ENCODE measurements around the gene NOSIP. TPM values are rescaled to one million over a fixed set of nuclear protein-coding genes. Genes with fewer than 3 reads are reported as not detected.

The NOSIP gene
- total RNA-seq, 1 experiment from 2014 or later, result 66.1 TPM

GRCh38 chr19:49583239-49583638 lies 2.9 kb upstream of the NOSIP start:
- no peak for ATAC-seq

GRCh38 chr19:49581007-49581508 lies 702 bp upstream of the NOSIP start, which contains the start of gene PRRG2:
TSS of gene PRRG2 (plus strand) at chr19:49581316. CDS start at chr19:49583220, 1,904 bp downstream.
- Histone ChIP-seq H3K4me3 (ENCODE audit: low read depth in 2 of 2, low read length in 2 of 2) (peak within 1 kb of the TSS; percentile 83 to 95), H3K27me3 (ENCODE audit: control insufficient read depth, insufficient read depth, low read length) (no peaks in the 10 kb centered on the region), H3K36me3 (ENCODE audit: control insufficient read depth, insufficient read depth, low read length) (peaks cover 7% of the 10 kb centered on the region), H3K9me3 (ENCODE audit: control insufficient read depth, insufficient read depth, low read depth, low read length) (no peaks in the 10 kb centered on the region), H3K27ac (ENCODE audit: low read length) (peak within 1 kb of the TSS; percentile 87), H3K4me1 (ENCODE audit: control insufficient read depth, insufficient read depth, low read length) (peaks cover 5% of the 10 kb centered on the region; the same call in 1 of the 2 replicates)
- in situ Hi-C loops (cut with HindIII; ENCODE audit: low pct_unique_long_range_greater_than_20kb, low sequenced_read_pairs), result no loop called here
- intact Hi-C loops (cut with micrococcal nuclease; ENCODE audit: unreplicated experiment), result no loop called here
- POLR2A ChIA-PET, result interaction anchor here (0.6 to 0.8 kb wide), 2 partner anchors 59 to 130 kb away, joined by 3 read pairs; no protein-coding TSS in a partner anchor
- no TSS peak for BruUV-seq (replicated peaks)
- DNase-seq (ENCODE audit: low read depth, low spot score) (no peak), ATAC-seq (no peak)
- TF ChIP-seq REST (IDR thresholded peaks at IDR 0.05; ENCODE audit: insufficient read depth in 1 of 2, low read depth in 2 of 2, low read length in 1 of 2) (no peak), CTCF (IDR thresholded peaks at IDR 0.05) (no peak), SIN3A (IDR thresholded peaks at IDR 0.05; ENCODE audit: borderline replicate concordance, insufficient read depth, low read depth, low read length) (no peak), TCF7L2 (IDR thresholded peaks at IDR 0.05; ENCODE audit: low read depth, low read length) (no peak), POLR2AphosphoS5 (IDR thresholded peaks at IDR 0.05; ENCODE audit: low read depth, low read length) (no peak)
- CTCF ChIA-PET, result interaction anchor here (0.7 kb wide), 1 partner anchor 95 kb away, joined by 3 read pairs; no protein-coding TSS in a partner anchor

More at GRCh38 chr19:49583239-49583638, 2.9 kb upstream of the NOSIP start:
- Histone ChIP-seq H3K4me3 (ENCODE audit: low read depth in 2 of 2, low read length in 2 of 2) (no peak overlapping the region), H3K36me3 (ENCODE audit: control insufficient read depth, insufficient read depth, low read length) (peaks cover 7% of the 10 kb centered on the region), H3K9me3 (ENCODE audit: control insufficient read depth, insufficient read depth, low read depth, low read length) (no peaks in the 10 kb centered on the region), H3K27ac (ENCODE audit: low read length) (no peak overlapping the region), H3K4me1 (ENCODE audit: control insufficient read depth, insufficient read depth, low read length) (peaks cover 5% of the 10 kb centered on the region; the same call in 1 of the 2 replicates), H3K27me3 (ENCODE audit: control insufficient read depth, insufficient read depth, low read length) (no peaks in the 10 kb centered on the region)
- in situ Hi-C loops (cut with HindIII; ENCODE audit: low pct_unique_long_range_greater_than_20kb, low sequenced_read_pairs) (no loop called here), intact Hi-C loops (cut with micrococcal nuclease; ENCODE audit: unreplicated experiment) (no loop called here)
- BruUV-seq (replicated peaks), result no TSS peak
- ChIA-PET POLR2A (no interaction called here), CTCF (interaction anchor here (0.7 kb wide), 1 partner anchor 38 kb away, joined by 5 read pairs; no protein-coding TSS in a partner anchor)
- DNase-seq (ENCODE audit: low read depth, low spot score), result no peak
- TF ChIP-seq POLR2AphosphoS5 (IDR thresholded peaks at IDR 0.05; ENCODE audit: low read depth, low read length), result no peak
- no peak for TF ChIP-seq TCF7L2 (IDR thresholded peaks at IDR 0.05; ENCODE audit: low read depth, low read length)
- TF ChIP-seq CTCF (IDR thresholded peaks at IDR 0.05), result no peak
- TF ChIP-seq SIN3A (IDR thresholded peaks at IDR 0.05; ENCODE audit: borderline replicate concordance, insufficient read depth, low read depth, low read length), result no peak
- no peak for TF ChIP-seq REST (IDR thresholded peaks at IDR 0.05; ENCODE audit: insufficient read depth in 1 of 2, low read depth in 2 of 2, low read length in 1 of 2)
